ENCODE results near the gene PKP4.
"Not testable (repeated sequence)": the region's sequence is repeated elsewhere in the genome, so short reads cannot be mapped to it uniquely, and the experiment has no call there.

Gene PKP4

DNA sequence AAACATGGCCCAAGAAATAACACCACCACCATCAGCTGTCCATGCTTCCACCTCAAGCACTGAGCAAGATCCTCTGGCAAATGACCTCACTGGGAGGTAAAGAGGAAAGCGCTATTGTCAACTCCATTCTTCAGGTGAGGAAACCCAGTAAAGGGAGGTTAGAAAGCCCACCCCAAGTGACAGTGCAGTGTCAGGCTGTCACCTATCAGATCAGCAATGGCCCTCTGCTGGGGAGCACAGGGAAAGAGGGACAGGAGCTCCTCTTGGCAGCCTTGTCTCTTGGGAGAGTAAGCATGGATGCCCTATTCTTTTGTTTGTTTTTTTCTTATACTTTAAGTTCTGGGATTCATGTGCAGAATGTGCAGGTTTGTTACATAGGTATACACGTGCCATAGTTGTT lies 234.1 kb downstream of the PKP4 start:
- no peak for DNase-seq

GRCh38 chr2:158691619-158692018 lies 234.9 kb downstream of the PKP4 start:
- DNase-seq, result no peak

DNA sequence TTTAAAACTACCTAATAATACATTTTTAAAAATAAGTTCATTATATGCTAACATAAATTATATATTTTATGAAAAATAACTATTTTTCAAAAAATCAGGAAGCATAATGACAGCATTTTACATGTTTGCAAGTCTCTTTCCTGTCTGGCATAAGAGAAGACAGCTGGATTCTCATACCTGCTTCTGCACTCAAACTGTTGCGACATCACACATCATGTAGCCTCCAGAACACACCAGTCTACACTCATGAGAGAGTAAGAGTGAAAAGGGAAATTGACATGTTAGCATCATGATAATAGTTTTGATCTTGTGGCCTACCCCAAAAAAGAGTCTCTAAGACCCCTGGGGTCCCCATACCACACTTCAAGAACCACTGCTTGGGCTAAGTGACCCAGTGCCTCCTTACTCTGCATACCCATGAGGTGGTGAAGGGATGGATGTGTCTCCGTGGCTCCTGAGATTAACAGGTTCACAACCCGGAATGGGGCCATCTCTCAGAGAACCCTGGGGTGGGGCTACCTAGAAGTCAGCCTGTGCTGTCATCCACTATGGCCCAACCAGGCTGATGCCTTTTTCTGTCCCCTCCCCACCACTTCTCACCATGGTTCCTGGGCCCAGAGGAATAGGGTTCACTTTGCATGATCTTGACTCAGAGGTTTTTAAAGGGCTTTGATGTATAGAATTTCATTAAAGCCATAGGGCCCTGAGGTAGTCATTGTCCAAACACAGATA lies 235.8 kb downstream of the PKP4 start:
- no peak for DNase-seq

DNA sequence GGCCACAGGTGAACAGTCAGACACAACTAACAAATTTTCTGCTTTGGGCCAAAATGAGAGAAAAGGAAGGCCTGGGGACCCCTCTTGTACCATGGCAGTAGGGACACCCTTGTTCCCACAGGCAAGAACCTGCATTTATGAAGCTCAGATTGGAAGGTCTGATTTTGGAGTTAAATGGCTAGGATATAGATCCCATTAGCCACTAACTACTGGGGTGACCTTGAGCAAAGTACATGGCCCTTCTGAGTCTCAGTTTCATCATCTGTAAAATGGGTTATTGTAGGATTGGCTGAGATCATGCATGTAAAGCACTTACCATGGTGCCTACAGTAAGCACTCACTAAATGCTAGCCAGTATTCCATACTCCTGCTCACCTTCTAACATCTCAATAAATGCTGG lies 236.7 kb downstream of the PKP4 start:
- DNase-seq, result no peak

GRCh38 chr2:158695305-158695704 lies 238.6 kb downstream of the PKP4 start:
- DNase-seq, result no peak

DNA sequence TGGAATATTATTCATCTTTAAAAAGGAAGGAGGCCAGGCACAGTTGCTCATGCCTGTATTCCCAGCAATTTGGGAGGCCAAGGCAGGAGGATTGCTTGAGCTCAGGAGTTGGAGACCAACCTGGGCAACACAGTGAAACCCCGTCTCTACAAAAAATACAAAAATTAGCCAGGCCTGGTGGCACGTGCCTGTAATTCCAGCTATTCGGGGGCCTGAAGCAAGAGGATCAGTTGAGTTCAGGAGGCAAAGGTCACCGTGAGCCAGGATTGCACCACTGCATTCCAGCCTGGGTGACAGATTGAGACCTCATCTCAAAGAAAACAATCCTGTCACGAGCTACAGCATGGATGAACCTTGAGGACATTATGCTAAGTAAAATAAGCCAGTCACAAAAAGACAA lies 239.0 kb downstream of the PKP4 start:
- DNase-seq, result not testable (repeated sequence)

DNA sequence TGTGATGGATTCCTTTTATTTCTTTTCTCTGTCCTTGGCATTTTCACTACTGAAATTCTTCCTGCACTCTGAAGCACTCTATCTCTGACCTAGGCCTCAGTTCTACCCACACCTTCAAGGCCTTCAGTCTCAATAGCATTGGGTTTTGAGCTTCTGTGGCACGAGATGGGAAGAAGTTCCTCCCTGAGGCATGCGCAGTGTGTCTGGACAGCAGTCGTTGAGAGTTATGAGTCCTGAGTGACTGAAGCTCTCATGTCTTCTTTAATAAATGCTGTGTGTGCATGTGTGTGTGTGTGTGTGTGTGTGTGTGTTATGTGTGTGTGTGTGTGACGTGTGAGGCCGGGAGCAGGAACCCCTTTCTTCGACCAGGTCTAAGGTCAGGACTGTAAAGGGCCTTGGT lies 242.6 kb downstream of the PKP4 start:
- no peak for DNase-seq

GRCh38 chr2:158701101-158701500 lies 244.3 kb downstream of the PKP4 start:
- DNase-seq, result no peak

GRCh38 chr2:158702740-158703139 lies 246.0 kb downstream of the PKP4 start:
- DNase-seq, result no peak

- DNase-seq, result not testable (repeated sequence)
Measured at GRCh38 chr2:158704724-158705465, 248.1 kb downstream of the PKP4 start.

GRCh38 chr2:158712791-158713522 lies 256.2 kb downstream of the PKP4 start:
- no peak for DNase-seq

GRCh38 chr2:158713523-158714138 lies 256.9 kb downstream of the PKP4 start:
- DNase-seq, result no peak

GRCh38 chr2:158714420-158714819 lies 257.7 kb downstream of the PKP4 start:
- no peak for DNase-seq

- no peak for DNase-seq
Measured at GRCh38 chr2:158715357-158715756, 258.6 kb downstream of the PKP4 start.

DNA sequence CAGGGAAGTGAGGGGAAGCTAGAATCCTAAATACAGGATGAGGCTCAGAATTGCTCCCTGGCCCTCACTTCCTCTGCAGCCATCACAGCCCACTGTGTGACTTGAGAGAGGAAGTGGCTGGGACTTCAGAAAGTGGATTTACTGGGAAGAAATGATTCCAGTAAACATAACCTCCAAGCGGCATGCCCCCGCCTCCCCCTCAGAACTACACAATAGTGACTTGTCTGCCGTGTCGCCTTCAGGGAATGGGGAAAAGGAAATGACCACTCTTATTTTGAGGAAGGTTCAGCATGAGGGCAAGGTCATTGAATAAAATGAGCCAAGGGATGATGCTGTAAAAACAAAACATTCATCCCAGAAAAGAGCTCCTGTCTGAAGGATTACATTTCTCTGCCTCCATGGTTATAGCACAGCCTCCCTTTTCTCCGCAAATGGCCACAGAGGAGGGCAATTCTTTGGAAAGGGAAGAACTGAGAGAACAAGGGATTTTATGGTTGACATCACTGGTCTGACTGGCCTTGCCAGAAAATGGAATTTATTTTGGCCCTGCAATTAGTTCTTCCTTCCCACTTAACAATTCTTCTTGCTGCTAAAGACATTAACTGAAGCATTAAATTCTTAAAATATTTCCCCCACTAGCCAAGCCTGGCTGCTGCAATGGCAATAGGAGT lies 259.5 kb downstream of the PKP4 start:
- no peak for DNase-seq

DNA sequence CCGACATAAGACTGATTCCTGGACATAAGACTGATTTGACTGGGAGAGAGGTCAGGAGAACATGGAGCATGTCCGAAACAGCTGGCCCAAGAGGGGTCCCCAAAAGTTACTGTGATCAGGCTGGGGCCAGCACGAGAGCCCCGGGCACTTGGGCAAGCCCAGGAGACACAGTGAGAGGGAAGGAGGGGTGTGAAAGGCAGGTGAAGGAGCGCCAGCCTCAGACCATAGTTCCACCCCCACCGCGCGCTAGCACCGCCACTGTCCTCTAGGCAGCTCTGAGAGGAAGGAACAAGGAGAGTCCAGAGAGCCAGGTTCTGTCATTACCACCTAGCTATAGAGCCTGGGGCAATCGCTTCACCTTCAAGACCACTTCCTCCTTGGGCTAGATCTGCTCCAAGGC lies 260.2 kb downstream of the PKP4 start:
- DNase-seq, result no peak

- no peak for DNase-seq
Measured at GRCh38 chr2:158717366-158718195, 260.8 kb downstream of the PKP4 start.

- no peak for DNase-seq
Measured at GRCh38 chr2:158718196-158718585, 261.4 kb downstream of the PKP4 start.

DNA sequence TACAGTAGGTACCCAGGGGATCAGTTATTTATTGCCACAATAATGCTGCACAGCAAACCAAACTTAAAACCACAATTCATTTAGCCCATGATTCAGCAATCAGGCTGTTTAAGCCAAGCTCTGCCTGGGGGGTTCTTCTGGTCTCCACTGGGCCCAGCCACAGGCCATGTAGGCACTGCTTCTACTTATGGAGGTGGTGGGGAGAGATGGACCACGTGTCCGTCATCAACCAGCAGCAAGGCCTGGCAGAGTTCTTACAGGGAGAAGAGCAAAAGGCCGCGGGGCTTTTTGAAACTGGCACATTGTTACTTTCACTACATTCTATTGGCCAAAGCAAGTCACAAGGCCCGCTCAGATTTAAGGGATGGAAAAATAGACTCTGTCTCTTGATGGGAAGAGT lies 262.1 kb downstream of the PKP4 start:
- DNase-seq, result no peak

- no peak for DNase-seq
Measured at GRCh38 chr2:158719403-158719802, 262.7 kb downstream of the PKP4 start.

DNA sequence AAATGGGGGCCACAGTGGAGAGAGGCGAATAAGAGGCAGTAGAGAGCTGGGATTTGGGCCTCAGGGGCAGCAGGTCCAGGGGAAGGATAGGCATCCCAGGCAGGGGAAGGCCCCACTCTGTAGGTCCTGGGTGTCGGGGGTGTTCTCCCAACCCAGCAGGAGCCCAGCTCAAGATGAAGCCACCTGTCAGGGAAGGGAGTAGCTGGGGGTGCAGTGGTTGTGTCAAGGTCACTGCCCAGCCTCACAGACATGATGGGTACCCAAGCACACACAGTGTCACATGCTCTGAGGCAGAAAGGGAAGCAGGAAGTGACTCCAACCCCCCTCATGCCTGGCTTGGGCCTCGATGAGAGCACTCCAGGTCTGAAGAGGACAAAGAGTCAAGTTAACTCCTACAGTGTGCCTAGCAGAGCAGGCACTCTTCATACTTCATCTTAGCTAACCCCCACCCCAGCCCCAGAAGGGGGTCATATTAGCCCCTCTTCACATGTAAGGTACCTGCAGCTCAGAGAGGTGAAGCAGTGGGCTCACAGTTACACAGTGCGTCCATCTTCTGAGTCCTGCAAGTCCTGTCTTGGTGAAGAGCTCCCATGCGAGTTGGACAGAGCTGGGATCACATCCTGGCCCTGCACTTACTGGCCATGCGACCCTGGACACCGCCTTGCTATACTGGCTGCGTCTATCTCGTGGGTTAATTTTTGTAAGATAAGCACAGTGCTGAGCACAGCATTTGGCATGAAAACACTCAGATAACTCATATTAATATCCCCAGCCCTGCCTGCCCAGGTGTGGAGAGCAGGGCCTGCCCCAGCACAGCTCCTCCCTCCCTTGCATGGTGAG lies 265.7 kb downstream of the PKP4 start:
- DNase-seq, result peak; percentile 53
